ENCODE measurements around the gene YLPM1.

DNA sequence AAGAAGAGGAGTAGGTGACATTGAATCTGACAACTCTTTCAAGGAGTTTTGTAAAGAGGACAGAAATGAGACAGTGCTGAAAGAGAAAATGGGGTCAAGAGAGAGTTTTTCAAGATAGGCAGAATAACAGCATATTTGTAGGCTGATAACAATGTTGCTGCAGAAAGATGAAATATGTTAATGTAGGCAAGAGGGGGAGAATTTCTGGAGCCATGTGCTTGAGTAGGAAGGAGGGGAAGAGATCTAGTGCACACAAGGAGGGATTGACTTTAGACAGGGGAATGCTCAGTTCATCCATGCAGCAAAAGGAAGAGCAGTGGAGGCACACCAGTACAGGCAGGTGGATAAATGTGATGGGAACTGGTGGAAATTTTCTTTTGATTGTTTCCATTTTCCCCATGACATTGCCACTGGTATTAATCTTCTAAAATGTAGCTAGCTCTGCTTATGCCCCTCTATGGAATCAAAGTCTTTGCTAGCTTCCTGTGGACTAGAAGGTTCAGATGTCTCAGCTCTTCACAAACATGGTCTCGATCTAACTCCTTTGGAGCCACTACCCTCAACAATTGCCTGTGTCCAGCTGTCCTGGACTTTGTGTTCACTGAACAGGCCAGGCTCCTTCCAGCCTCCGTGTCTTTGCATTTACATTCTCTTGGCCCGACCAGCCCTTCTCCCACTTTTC, 103.7 kb downstream of the YLPM1 start:
- no peak for TF ChIP-seq EZH2 (IDR thresholded peaks at IDR 0.05; ENCODE audit: insufficient read depth, poor library complexity, severe bottlenecking)
- TF ChIP-seq EZH2phosphoT487 (IDR thresholded peaks at IDR 0.05; ENCODE audit: insufficient read depth, low read depth) = no peak

Data from GM23248 (cell line).